AG04449 (cell line): ENCODE results near the gene SCUBE2.

ENCODE experiments used
- CTCF ChIA-PET: fragments of 350-600 bp; formaldehyde crosslinking; extraction: SDS; loops from one replicate; lab custom pipeline; 2021; ENCODE audit warnings: antibody characterized with exemption; lab: Yijun Ruan, JAX
- POLR2A ChIA-PET: fragments of 400-600, 350-600 bp; formaldehyde crosslinking; extraction: SDS; loops from one replicate; lab custom pipeline; 2020; ENCODE audit warnings: antibody characterized with exemption, inconsistent platforms; lab: Yijun Ruan, JAX
- DNase-seq: peaks from one replicate; pipeline ENCODE4 v3.0.0-alpha.2; 2010; ENCODE audit warnings: low read depth, low spot score
- H3K4me3 ChIP-seq: 2 replicates; pipeline ENCODE4 v1.5.1; 2011; ENCODE audit warnings: low read depth, mild to moderate bottlenecking, control low read depth, low read length
- CTCF ChIP-seq: IDR thresholded peaks from one replicate; pipeline ENCODE4 v1.5.1; 2011; ENCODE audit warnings: mild to moderate bottlenecking, moderate library complexity, low read length, control low read depth, inconsistent platforms; ENCODE audit not compliant: insufficient read depth; ENCODE audit errors: missing control alignments

Gene SCUBE2

DNA sequence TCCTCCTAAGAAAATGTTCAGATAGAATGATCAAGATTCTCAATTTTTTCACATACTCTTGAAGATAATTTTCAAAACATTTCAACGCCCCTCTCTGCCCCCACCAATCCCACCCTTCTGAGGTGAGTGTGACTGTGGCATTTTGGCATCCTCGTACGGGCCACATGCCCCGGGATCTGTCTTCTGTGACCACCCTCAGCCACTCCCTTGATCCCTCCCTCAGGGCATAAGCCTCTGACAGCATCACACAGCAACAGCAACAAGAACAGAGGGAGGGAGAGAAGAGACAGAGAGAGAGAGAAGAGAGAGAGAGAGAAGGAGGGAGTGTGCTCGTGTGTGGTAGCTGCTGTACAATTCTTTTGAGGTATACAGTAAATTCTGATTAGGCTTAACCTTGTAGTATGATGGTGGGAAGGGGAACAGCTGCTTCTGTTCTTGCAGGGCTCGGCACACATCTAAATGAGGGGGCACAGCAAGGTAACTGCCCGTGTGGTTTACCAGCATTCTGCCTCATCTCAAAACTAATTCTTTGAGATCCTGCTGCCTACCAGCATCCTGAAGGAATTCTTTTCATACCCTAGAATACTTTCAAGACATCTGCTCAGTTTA lies 21.4 kb downstream of the SCUBE2 start:
- H3K4me3 ChIP-seq, result no peak overlapping the region
- ChIA-PET CTCF (interaction anchor here (0.6 to 2.1 kb wide), 2 partner anchors 11 to 54 kb away, joined by 3 to 9 read pairs; no protein-coding TSS in a partner anchor), POLR2A (no interaction called here)
- no peak for TF ChIP-seq CTCF
- no peak for DNase-seq

GRCh38 chr11:9069256-9069655 lies 22.1 kb downstream of the SCUBE2 start:
- TF ChIP-seq CTCF, result no peak
- ChIA-PET CTCF (interaction anchor here (0.6 kb wide), 1 partner anchor 53 kb away, joined by 3 read pairs; no protein-coding TSS in a partner anchor), POLR2A (no interaction called here)
- no peak for DNase-seq
- H3K4me3 ChIP-seq, result no peak overlapping the region

DNA sequence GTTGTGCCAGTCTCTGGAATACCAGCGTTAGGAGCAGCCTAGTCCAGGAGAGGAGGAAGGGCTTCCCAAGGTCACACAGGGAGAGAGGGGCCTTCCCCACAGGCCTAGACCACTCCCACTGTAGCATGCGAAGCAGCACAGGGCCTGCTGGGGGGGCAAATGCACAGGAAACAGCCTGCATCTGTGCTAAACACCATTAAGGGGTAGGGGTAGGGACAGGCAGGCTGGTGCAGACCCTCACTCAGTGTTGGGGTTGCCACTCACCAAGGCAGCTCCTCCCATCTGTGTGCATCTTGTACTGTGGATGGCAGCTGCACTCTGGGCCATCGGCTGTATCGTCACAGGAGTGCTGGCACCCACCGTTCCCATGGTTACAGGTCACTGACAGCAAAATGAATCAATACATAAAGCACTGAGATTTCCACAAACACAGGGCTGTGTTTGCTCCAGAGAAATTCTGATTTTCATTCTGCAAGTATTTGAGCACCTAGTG lies 24.9 kb downstream of the SCUBE2 start:
- POLR2A ChIA-PET, result no interaction called here
- no peak for TF ChIP-seq CTCF
- CTCF ChIA-PET, result interaction anchor here (2.0 kb wide), 1 partner anchor 26 kb away, joined by 4 read pairs; no protein-coding TSS in a partner anchor
- DNase-seq, result no peak
- no peak overlapping the region for H3K4me3 ChIP-seq

DNA sequence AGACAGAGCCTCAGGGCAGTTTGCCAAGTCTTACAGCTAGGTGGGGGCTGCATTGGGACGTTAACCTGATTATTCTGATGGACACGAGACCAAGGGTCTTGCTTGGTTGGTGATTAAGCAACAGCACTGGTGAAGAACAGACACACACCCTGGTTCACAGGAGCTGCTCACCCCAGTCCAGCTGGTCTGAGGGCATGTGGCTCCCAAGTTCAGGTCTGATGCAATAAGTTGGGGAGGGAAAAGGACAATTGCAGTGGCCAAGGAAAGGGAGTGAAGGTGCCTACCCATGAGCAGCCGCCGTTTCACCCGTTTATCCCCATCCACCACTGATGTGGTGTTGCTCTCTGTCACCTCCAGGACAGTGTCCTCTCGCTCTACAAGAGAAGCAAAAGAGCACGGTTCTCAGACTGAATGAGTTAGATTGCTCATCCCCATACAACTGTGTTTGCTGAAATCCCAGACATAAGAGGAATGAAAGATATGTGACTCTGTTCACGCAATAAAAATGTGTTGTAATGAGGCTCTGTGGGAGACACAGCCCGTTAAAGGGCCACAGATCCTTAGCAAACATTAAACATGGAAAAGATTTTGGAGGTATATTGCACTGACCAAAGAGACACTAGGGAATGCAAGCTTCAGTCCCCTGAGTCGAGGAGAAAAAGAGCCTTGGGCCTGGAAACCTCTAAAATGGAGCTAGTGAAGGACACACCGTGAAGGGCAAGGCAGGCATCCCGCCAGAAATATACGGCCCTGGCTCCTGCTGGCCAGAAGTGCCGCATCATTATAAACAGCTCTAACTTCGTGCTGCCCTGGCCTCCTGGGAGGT lies 25.6 kb downstream of the SCUBE2 start:
- ChIA-PET POLR2A (no interaction called here), CTCF (interaction anchor here (1.7 kb wide), 1 partner anchor 30 kb away, joined by 4 read pairs; no protein-coding TSS in a partner anchor)
- no peak for TF ChIP-seq CTCF
- peak; percentile 50 for DNase-seq
- H3K4me3 ChIP-seq, result no peak overlapping the region

DNA sequence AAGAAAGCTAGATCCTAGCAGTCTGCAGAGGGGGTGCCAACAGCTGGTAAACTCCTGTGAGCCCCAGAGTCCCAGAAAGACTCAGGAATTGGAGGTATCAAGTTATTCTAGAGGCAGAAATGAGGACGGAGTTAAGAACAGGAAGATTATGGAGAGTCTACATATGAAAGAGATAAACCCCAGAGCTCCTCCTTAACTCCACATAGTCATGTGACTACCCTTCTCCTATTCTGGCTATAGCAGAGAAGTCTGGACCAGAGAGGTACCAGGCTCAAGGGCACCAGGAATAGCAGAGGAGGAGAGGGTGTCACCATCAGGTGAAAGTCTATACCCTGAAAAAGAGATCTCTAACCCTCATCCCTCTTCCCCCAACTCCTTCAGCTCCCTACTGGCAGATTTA lies 29.6 kb downstream of the SCUBE2 start:
- CTCF ChIA-PET, result interaction anchor here (0.6 to 1.8 kb wide), 4 partner anchors 31 to 78 kb away, joined by 3 to 7 read pairs (median 5); no protein-coding TSS in a partner anchor
- no peak for DNase-seq

More for the DNA sequence above, 29.6 kb downstream of the SCUBE2 start:
- POLR2A ChIA-PET, result no interaction called here
- no peak for TF ChIP-seq CTCF
- no peak overlapping the region for H3K4me3 ChIP-seq
